HG03066 (cell line): ENCODE measurements around the gene RFTN1.

Experiments used
- ATAC-seq: cut with Tn5 transposase; IDR thresholded peaks from one replicate; pipeline ENCODE4 v1.9.1; 2021; ENCODE audit warnings: low read depth; ENCODE audit not compliant: unreplicated experiment

Gene RFTN1

GRCh38 chr3:16413321-16413720 is 100.2 kb downstream of the RFTN1 start:
- ATAC-seq, result no peak

GRCh38 chr3:16412192-16412800 is 101.2 kb downstream of the RFTN1 start:
- ATAC-seq, result no peak

GRCh38 chr3:16411441-16411840 is 102.1 kb downstream of the RFTN1 start:
- ATAC-seq, result no peak

GRCh38 chr3:16410659-16411058 is 102.8 kb downstream of the RFTN1 start:
- no peak for ATAC-seq

GRCh38 chr3:16409032-16409431 is 104.5 kb downstream of the RFTN1 start:
- no peak for ATAC-seq

- ATAC-seq, result no peak
These were observed 106.1 kb downstream of the RFTN1 start for GRCh38 chr3:16407366-16407765.

GRCh38 chr3:16406579-16406978 is 106.9 kb downstream of the RFTN1 start:
- ATAC-seq, result no peak

GRCh38 chr3:16406166-16406565 is 107.3 kb downstream of the RFTN1 start:
- no peak for ATAC-seq

GRCh38 chr3:16404349-16404895 is 109.1 kb downstream of the RFTN1 start:
- no peak for ATAC-seq

- no peak for ATAC-seq
These were observed 111.0 kb downstream of the RFTN1 start for GRCh38 chr3:16402451-16402850.

- no peak for ATAC-seq
These were observed 112.2 kb downstream of the RFTN1 start for GRCh38 chr3:16401273-16401672.

GRCh38 chr3:16400106-16400931 is 113.2 kb downstream of the RFTN1 start:
- no peak for ATAC-seq

- ATAC-seq, result peak; percentile 45
These were observed 114.0 kb downstream of the RFTN1 start for GRCh38 chr3:16399473-16399872.

- no peak for ATAC-seq
These were observed 114.9 kb downstream of the RFTN1 start for GRCh38 chr3:16398648-16399047.

GRCh38 chr3:16396202-16396601 is 117.3 kb downstream of the RFTN1 start:
- ATAC-seq, result no peak

- ATAC-seq, result no peak
These were observed 118.3 kb downstream of the RFTN1 start for GRCh38 chr3:16395212-16395611.

- ATAC-seq, result no peak
These were observed 118.9 kb downstream of the RFTN1 start for GRCh38 chr3:16394639-16395038.

- no peak for ATAC-seq
These were observed 120.8 kb downstream of the RFTN1 start for GRCh38 chr3:16392717-16393116.

- no peak for ATAC-seq
These were observed 121.4 kb downstream of the RFTN1 start for GRCh38 chr3:16392065-16392464.

- ATAC-seq, result no peak
These were observed 122.9 kb downstream of the RFTN1 start for GRCh38 chr3:16390581-16390980.

- no peak for ATAC-seq
These were observed 124.6 kb downstream of the RFTN1 start for GRCh38 chr3:16388850-16389441.
